ENCODE results near the gene GAREM1.

GRCh38 chr18:32441533-32441932, 29.1 kb downstream of the GAREM1 start:
- TF ChIP-seq CTCF (IDR thresholded peaks at IDR 0.05) (no peak), POLR2A (IDR thresholded peaks at IDR 0.05) (no peak), POLR2AphosphoS5 (IDR thresholded peaks at IDR 0.05) (no peak)

Measured in upper lobe of left lung (tissue), 4 donors.